Breast epithelium (tissue), 3 donors: ENCODE results near the gene CSTF2T.

Experiments
- CTCF ChIP-seq, 3 donors: fragments of 450-650 bp; IDR thresholded peaks; one replicate each; pipeline ENCODE4 v1.5.1; 2016 to 2017; ENCODE audit warnings: antibody characterized with exemption in 3 of 3, mild to moderate bottlenecking in 3 of 3, moderate library complexity in 3 of 3
- POLR2A ChIP-seq: fragments of 450-650 bp; IDR thresholded peaks from one replicate; pipeline ENCODE4 v1.6.1; 2016; ENCODE audit warnings: antibody characterized with exemption, mild to moderate bottlenecking, moderate library complexity
- POLR2AphosphoS5 ChIP-seq, 3 donors: sonication (generic); formaldehyde crosslinking; IDR thresholded peaks; one replicate each; pipeline ENCODE4 v1.6.1; 2017; ENCODE audit warnings: antibody characterized with exemption in 3 of 3

GRCh38 chr10:51729822-51730555 is 30.6 kb upstream of the CSTF2T start:
- TF ChIP-seq CTCF (IDR thresholded peaks at IDR 0.05) (no peak), POLR2A (no peak), POLR2AphosphoS5 (IDR thresholded peaks at IDR 0.05) (no peak)
